Duodenal mucosa (tissue), 2 donors: Measurements from ENCODE around the gene TXNDC11.
"Not testable (repeated sequence)": the region's sequence is repeated elsewhere in the genome, so short reads cannot be mapped to it uniquely, and the experiment has no call there.

Experiments used
- H3K27ac ChIP-seq: one replicate; pipeline ENCODE4 v1.7.0; 2013; ENCODE audit warnings: low read depth, low read length
- H3K27me3 ChIP-seq, 2 donors: one replicate each; pipeline ENCODE4 v1.7.0; 2013; ENCODE audit warnings: low read length in 2 of 2, control low read depth in 1 of 2; ENCODE audit not compliant: insufficient read depth in 2 of 2, control insufficient read depth in 1 of 2
- H3K36me3 ChIP-seq, 2 donors: one replicate each; pipeline ENCODE4 v1.7.0; 2013; ENCODE audit warnings: low read length in 2 of 2, control low read depth in 1 of 2; ENCODE audit not compliant: insufficient read depth in 2 of 2, control insufficient read depth in 1 of 2
- H3K4me1 ChIP-seq, 2 donors: one replicate each; pipeline ENCODE4 v1.7.0; 2013; ENCODE audit warnings: low read length in 2 of 2, control low read depth in 1 of 2; ENCODE audit not compliant: insufficient read depth in 2 of 2, control insufficient read depth in 1 of 2
- H3K4me3 ChIP-seq, 2 donors: one replicate each; pipeline ENCODE4 v1.7.0; 2013; ENCODE audit warnings: low read length in 2 of 2, low read depth in 1 of 2
- H3K9ac ChIP-seq, 2 donors: one replicate each; pipeline ENCODE4 v1.7.0; 2013; ENCODE audit warnings: low read length in 2 of 2, low read depth in 1 of 2
- H3K9me3 ChIP-seq, 2 donors: one replicate each; pipeline ENCODE4 v1.7.0; 2013; ENCODE audit warnings: low read length in 2 of 2, control low read depth in 1 of 2; ENCODE audit not compliant: control insufficient read depth in 1 of 2

Gene TXNDC11

GRCh38 chr16:11742536-11743307, at the start of gene TXNDC11:
Gene TXNDC11, minus strand, starts transcription at chr16:11742857. Its CDS starts 127 bp downstream, at chr16:11742730.
- no peaks in the 10 kb centered on the region for H3K36me3 ChIP-seq
- no peaks in the 10 kb centered on the region for H3K27me3 ChIP-seq
- H3K9ac ChIP-seq = peak within 1 kb of the TSS; percentile 95 to 98
- H3K4me3 ChIP-seq = peak within 1 kb of the TSS; percentile 87 to 96
- no peaks in the 10 kb centered on the region for H3K9me3 ChIP-seq
- H3K27ac ChIP-seq = peak within 1 kb of the TSS; percentile 97
- H3K4me1 ChIP-seq = peaks cover 37 to 49% of the 10 kb centered on the region in 2 donors

GRCh38 chr16:11791144-11791828, 48.6 kb upstream of the TXNDC11 start:
- no peaks in the 10 kb centered on the region for H3K9me3 ChIP-seq
- H3K4me3 ChIP-seq = peak overlapping the region in 1 of 2 donors; percentile 10
- H3K27me3 ChIP-seq = no peaks in the 10 kb centered on the region
- H3K4me1 ChIP-seq = peaks cover 50 to 54% of the 10 kb centered on the region in 2 donors
- H3K9ac ChIP-seq = peak overlapping the region in 1 of 2 donors; percentile 5
- H3K36me3 ChIP-seq = peaks cover 0 to 13% of the 10 kb centered on the region in 2 donors
- no peak overlapping the region for H3K27ac ChIP-seq

- Histone ChIP-seq H3K4me1 (peaks cover 36 to 48% of the 10 kb centered on the region in 2 donors), H3K27me3 (no peaks in the 10 kb centered on the region), H3K36me3 (peaks cover 0 to 7% of the 10 kb centered on the region in 2 donors), H3K9me3 (no peaks in the 10 kb centered on the region), H3K27ac (no peak overlapping the region), H3K4me3 (no peak overlapping the region), H3K9ac (no peak overlapping the region)
Observed at GRCh38 chr16:11788914-11789313, 46.3 kb upstream of the TXNDC11 start.

- not testable (repeated sequence) for H3K27me3 ChIP-seq, H3K36me3 ChIP-seq, H3K27ac ChIP-seq, H3K4me3 ChIP-seq, H3K9me3 ChIP-seq, H3K9ac ChIP-seq
- H3K4me1 ChIP-seq = peaks cover 35 to 49% of the 10 kb centered on the region in 2 donors
Observed at GRCh38 chr16:11784980-11785599, 42.4 kb upstream of the TXNDC11 start.

- not testable (repeated sequence) for H3K4me3 ChIP-seq, H3K27ac ChIP-seq, H3K27me3 ChIP-seq, H3K9ac ChIP-seq, H3K9me3 ChIP-seq, H3K36me3 ChIP-seq
- peaks cover 35 to 49% of the 10 kb centered on the region in 2 donors for H3K4me1 ChIP-seq
Observed at GRCh38 chr16:11784381-11784780, 41.7 kb upstream of the TXNDC11 start.

GRCh38 chr16:11784038-11784369, 41.3 kb upstream of the TXNDC11 start:
- H3K36me3 ChIP-seq = peaks cover 0 to 5% of the 10 kb centered on the region in 2 donors
- no peaks in the 10 kb centered on the region for H3K9me3 ChIP-seq
- peaks cover 35 to 49% of the 10 kb centered on the region in 2 donors for H3K4me1 ChIP-seq
- peak overlapping the region in 1 of 2 donors; percentile 40 for H3K4me3 ChIP-seq
- no peaks in the 10 kb centered on the region for H3K27me3 ChIP-seq
- peak overlapping the region; percentile 84 for H3K27ac ChIP-seq
- H3K9ac ChIP-seq = peak overlapping the region in 1 of 2 donors; percentile 61

GRCh38 chr16:11783319-11784037, 40.8 kb upstream of the TXNDC11 start:
- H3K4me3 ChIP-seq = peak overlapping the region; percentile 38 to 40
- peaks cover 35 to 49% of the 10 kb centered on the region in 2 donors for H3K4me1 ChIP-seq
- peak overlapping the region; percentile 84 for H3K27ac ChIP-seq
- no peaks in the 10 kb centered on the region for H3K9me3 ChIP-seq
- H3K27me3 ChIP-seq = no peaks in the 10 kb centered on the region
- peaks cover 0 to 5% of the 10 kb centered on the region in 2 donors for H3K36me3 ChIP-seq
- H3K9ac ChIP-seq = peak overlapping the region; percentile 40 to 61

GRCh38 chr16:11781773-11782172, 39.1 kb upstream of the TXNDC11 start:
- Histone ChIP-seq H3K4me1 (peaks cover 35 to 45% of the 10 kb centered on the region in 2 donors), H3K9me3 (no peaks in the 10 kb centered on the region), H3K4me3 (peak overlapping the region in 1 of 2 donors; percentile 5), H3K27ac (peak overlapping the region; percentile 84), H3K36me3 (peaks cover 0 to 13% of the 10 kb centered on the region in 2 donors), H3K27me3 (no peaks in the 10 kb centered on the region), H3K9ac (peak overlapping the region in 1 of 2 donors; percentile 24)

- Histone ChIP-seq H3K4me3 (no peak overlapping the region), H3K9me3 (no peaks in the 10 kb centered on the region), H3K36me3 (peaks cover 4 to 20% of the 10 kb centered on the region in 2 donors), H3K27ac (no peak overlapping the region), H3K9ac (no peak overlapping the region), H3K4me1 (peaks cover 31 to 39% of the 10 kb centered on the region in 2 donors), H3K27me3 (no peaks in the 10 kb centered on the region)
Observed at GRCh38 chr16:11780991-11781680, 38.5 kb upstream of the TXNDC11 start.
